PC-3 (cell line): ENCODE measurements around the gene GJE1. TPM values are rescaled to one million over a fixed set of nuclear protein-coding genes. Genes with fewer than 3 reads are reported as not detected.
"Not testable (repeated sequence)": the region's sequence is repeated elsewhere in the genome, so short reads cannot be mapped to it uniquely, and the experiment has no call there.

Experiments used
- ATAC-seq: fragments of 200-7000 bp; cut with Tn5 transposase; 2 replicates; pipeline ENCODE4 v1.9.1; 2020; ENCODE audit warnings: mild to moderate bottlenecking, moderate library complexity
- BruUV-seq: library from RNA; stranded (reverse); fragments of 400-500 nt; replicated peaks from 2 replicates; lab custom pipeline; 2021; lab: Mats Ljungman, UMichigan
- CTCF ChIA-PET: fragments of 300-600 bp; sonication (Branson Sonifier 250); formaldehyde crosslinking; loops from one replicate; lab custom pipeline; 2022; ENCODE audit warnings: antibody characterized with exemption; lab: Charles Lee
- POLR2A ChIA-PET: fragments of 300-600 bp; sonication (Branson Sonifier 250); formaldehyde crosslinking; loops from one replicate; lab custom pipeline; 2022; ENCODE audit warnings: antibody characterized with exemption; ENCODE audit not compliant: unreplicated experiment; lab: Charles Lee
- DNase-seq: peaks from one replicate; pipeline ENCODE4 v3.0.0-alpha.2; 2015
- H2AFZ ChIP-seq: fragments of 300-600 bp; sonication (generic); 2 replicates; pipeline ENCODE4 v1.6.0; 2016; ENCODE audit warnings: antibody characterized with exemption, low read length
- H3F3A ChIP-seq: fragments of 300-600 bp; sonication (generic); one replicate; pipeline ENCODE4 v1.6.0; 2017; ENCODE audit warnings: antibody characterized with exemption, low read length, control low read depth, mild to moderate bottlenecking; ENCODE audit not compliant: unreplicated experiment
- H3K27ac ChIP-seq: fragments of 300-600 bp; sonication (generic); 2 replicates; pipeline ENCODE4 v1.5.1; 2016; ENCODE audit warnings: mild to moderate bottlenecking, low read length
- H3K27me3 ChIP-seq: fragments of 300-600 bp; sonication (generic); 2 replicates; pipeline ENCODE4 v1.6.1; 2016; ENCODE audit warnings: low read length, mixed read lengths
- H3K36me3 ChIP-seq: fragments of 300-600 bp; sonication (generic); 2 replicates; pipeline ENCODE4 v1.6.1; 2016; ENCODE audit warnings: low read depth, mixed run types, low read length, mixed read lengths
- H3K4me1 ChIP-seq: fragments of 300-600 bp; sonication (generic); 2 replicates; pipeline ENCODE4 v1.5.1; 2016; ENCODE audit warnings: low read length; ENCODE audit not compliant: insufficient read depth
- H3K4me2 ChIP-seq: fragments of 300-600 bp; sonication (generic); 2 replicates; pipeline ENCODE4 v1.6.0; 2016; ENCODE audit warnings: low read length
- H3K4me3 ChIP-seq: fragments of 300-600 bp; sonication (generic); 2 replicates; pipeline ENCODE4 v1.5.1; 2016; ENCODE audit warnings: mild to moderate bottlenecking, low read length, mixed read lengths
- H3K79me2 ChIP-seq: fragments of 300-600 bp; sonication (generic); 2 replicates; pipeline ENCODE4 v1.6.1; 2017; ENCODE audit warnings: low read length, mixed read lengths
- H3K9ac ChIP-seq: fragments of 300-600 bp; sonication (generic); 2 replicates; pipeline ENCODE4 v1.6.0; 2016; ENCODE audit warnings: mild to moderate bottlenecking, low read length
- H3K9me2 ChIP-seq: fragments of 300-600 bp; sonication (generic); replicated peaks from 2 replicates; pipeline ENCODE4 v1.6.1; 2016; ENCODE audit warnings: mixed run types, low read length, mixed read lengths
- H3K9me3 ChIP-seq: fragments of 300-600 bp; sonication (generic); 2 replicates; pipeline ENCODE4 v1.6.1; 2016; ENCODE audit warnings: low read length, mixed read lengths
- H4K20me1 ChIP-seq: fragments of 300-600 bp; sonication (generic); 2 replicates; pipeline ENCODE4 v1.6.1; 2016; ENCODE audit warnings: low read length, mixed read lengths
- CTCF ChIP-seq: fragments of 300-600 bp; sonication (generic); conservative IDR thresholded peaks from 2 replicates; pipeline ENCODE4 v1.5.1; 2017; ENCODE audit warnings: antibody characterized with exemption, low read depth, mild to moderate bottlenecking, low read length
- EZH2 ChIP-seq: fragments of 300-600 bp; sonication (generic); IDR thresholded peaks from one replicate; pipeline ENCODE4 v1.6.1; 2017; ENCODE audit warnings: antibody characterized with exemption, mild to moderate bottlenecking, low read length; ENCODE audit not compliant: unreplicated experiment
- EZH2phosphoT487 ChIP-seq: fragments of 300-600 bp; sonication (generic); IDR thresholded peaks from 2 replicates; pipeline ENCODE4 v1.6.1; 2018; ENCODE audit warnings: mild to moderate bottlenecking, antibody characterized with exemption, low read length, borderline replicate concordance
- intact Hi-C: fragments of 100-400 bp; cut with micrococcal nuclease; formaldehyde crosslinking; loops from 2 replicates; pipeline ENCODE4 v1.9.0; 2023
- total RNA-seq: library from RNA; depleted of rRNA; stranded (reverse); fragments of >200 nt; gene quantifications from 2 replicates; pipeline ENCODE4 v1.2.3, GENCODE V29; 2014

Gene GJE1
- total RNA-seq, 1 experiment from 2014 or later = not detected

GRCh38 chr6:142130814-142131213 lies 1.9 kb upstream of the GJE1 start:
- H3K9me3 ChIP-seq = no peaks in the 10 kb centered on the region
- TF ChIP-seq CTCF (no peak), EZH2phosphoT487 (no peak), EZH2 (no peak)
- intact Hi-C loops = no loop called here
- no peak overlapping the region for H2AFZ ChIP-seq
- DNase-seq (no peak), ATAC-seq (no peak)
- H4K20me1 ChIP-seq = no peaks in the 10 kb centered on the region
- ChIA-PET POLR2A (no interaction called here), CTCF (no interaction called here)
- H3K9me2 ChIP-seq = no peaks in the 10 kb centered on the region
- H3K27ac ChIP-seq = no peak overlapping the region
- H3K4me3 ChIP-seq = no peak overlapping the region
- H3K27me3 ChIP-seq = no peaks in the 10 kb centered on the region
- no peak overlapping the region for H3K4me2 ChIP-seq
- H3K36me3 ChIP-seq = no peaks in the 10 kb centered on the region
- BruUV-seq = no TSS peak
- H3K4me1 ChIP-seq = no peaks in the 10 kb centered on the region
- H3K9ac ChIP-seq = no peak overlapping the region
- no peaks in the 10 kb centered on the region for H3K79me2 ChIP-seq
- H3F3A ChIP-seq = no peaks in the 10 kb centered on the region

- H3K9me2 ChIP-seq = no peaks in the 10 kb centered on the region
- ChIA-PET POLR2A (no interaction called here), CTCF (no interaction called here)
- no peak for ATAC-seq
- no peaks in the 10 kb centered on the region for H3K9me3 ChIP-seq
- H3K27ac ChIP-seq = no peak overlapping the region
- H3K79me2 ChIP-seq = no peaks in the 10 kb centered on the region
- no peak for DNase-seq
- BruUV-seq = no TSS peak
- H3K27me3 ChIP-seq = no peaks in the 10 kb centered on the region
- H3F3A ChIP-seq = no peaks in the 10 kb centered on the region
- intact Hi-C loops = no loop called here
- H3K36me3 ChIP-seq = no peaks in the 10 kb centered on the region
- no peaks in the 10 kb centered on the region for H4K20me1 ChIP-seq
- TF ChIP-seq EZH2phosphoT487 = no peak
- no peak for TF ChIP-seq CTCF
- no peak for TF ChIP-seq EZH2
- no peaks in the 10 kb centered on the region for H3K4me1 ChIP-seq
- H3K4me2 ChIP-seq = no peak overlapping the region
- no peak overlapping the region for H2AFZ ChIP-seq
- H3K4me3 ChIP-seq = no peak overlapping the region
- H3K9ac ChIP-seq = no peak overlapping the region
Measured at GRCh38 chr6:142138876-142139275, 6.2 kb downstream of the GJE1 start.

- H3F3A ChIP-seq, DNase-seq, H3K4me1 ChIP-seq, BruUV-seq, H3K9me3 ChIP-seq, intact Hi-C loops, H3K9ac ChIP-seq, H4K20me1 ChIP-seq, H3K4me3 ChIP-seq, ATAC-seq, H3K27me3 ChIP-seq, H3K4me2 ChIP-seq, CTCF ChIA-PET, H3K9me2 ChIP-seq, H2AFZ ChIP-seq, H3K79me2 ChIP-seq, H3K36me3 ChIP-seq, POLR2A ChIA-PET, H3K27ac ChIP-seq: not testable (repeated sequence)
Measured at GRCh38 chr6:142141531-142141930, 8.8 kb downstream of the GJE1 start.
